Measurements from ENCODE around the gene TLE1.
A peak's percentile ranks its signal among the peaks of the same experiment; 100 is the strongest.
"Not testable (repeated sequence)": the region's sequence is repeated elsewhere in the genome, so short reads cannot be mapped to it uniquely, and the experiment has no call there.

Gene TLE1

DNA sequence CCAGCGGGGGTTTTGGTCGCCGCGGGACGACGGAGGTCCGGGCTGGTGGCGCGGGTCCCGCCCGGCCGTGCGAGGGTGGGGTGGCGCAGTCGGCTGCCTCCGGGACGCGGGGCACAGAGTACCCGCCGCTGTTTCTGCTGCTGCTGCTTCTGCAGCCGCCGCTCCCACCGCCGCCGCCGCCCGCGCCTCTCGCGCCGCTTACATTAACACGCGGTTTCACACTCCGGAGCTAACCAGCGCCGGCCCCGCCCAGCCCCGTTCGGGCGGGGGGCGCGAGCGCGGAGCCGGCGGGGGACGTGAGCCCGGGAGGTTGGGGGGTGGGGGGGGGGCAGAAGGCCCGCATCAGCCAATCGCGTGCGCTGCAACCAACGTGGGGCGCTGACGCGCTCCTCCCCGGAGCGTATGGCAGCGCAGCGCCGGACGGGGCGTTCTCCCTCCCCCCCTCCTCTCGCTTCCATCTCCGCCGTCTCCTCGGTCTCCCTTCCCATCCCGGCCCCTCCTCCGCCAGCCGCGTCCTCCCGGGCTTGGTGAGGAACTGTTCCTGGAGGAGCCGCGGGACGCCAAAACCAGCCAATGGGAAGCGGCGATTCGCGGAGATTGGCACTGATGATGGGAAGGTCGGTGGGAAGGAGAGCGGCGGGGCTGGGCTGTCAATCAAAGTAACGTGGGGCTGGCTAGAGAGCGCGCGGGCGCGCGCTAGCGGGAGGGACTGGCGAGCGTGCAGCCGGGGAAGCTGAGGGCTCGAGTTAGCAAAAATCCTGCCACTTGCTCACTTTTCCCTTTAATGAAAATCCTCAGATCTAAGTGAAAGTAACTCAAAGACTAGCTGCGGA lies at the start of gene TLE1:
Gene TLE1, minus strand, starts transcription at position 205 of the 833 bp plus-strand sequence. CDS start 1,307 bp downstream, outside the sequence.
- DNase-seq: peak; percentile 82

DNA sequence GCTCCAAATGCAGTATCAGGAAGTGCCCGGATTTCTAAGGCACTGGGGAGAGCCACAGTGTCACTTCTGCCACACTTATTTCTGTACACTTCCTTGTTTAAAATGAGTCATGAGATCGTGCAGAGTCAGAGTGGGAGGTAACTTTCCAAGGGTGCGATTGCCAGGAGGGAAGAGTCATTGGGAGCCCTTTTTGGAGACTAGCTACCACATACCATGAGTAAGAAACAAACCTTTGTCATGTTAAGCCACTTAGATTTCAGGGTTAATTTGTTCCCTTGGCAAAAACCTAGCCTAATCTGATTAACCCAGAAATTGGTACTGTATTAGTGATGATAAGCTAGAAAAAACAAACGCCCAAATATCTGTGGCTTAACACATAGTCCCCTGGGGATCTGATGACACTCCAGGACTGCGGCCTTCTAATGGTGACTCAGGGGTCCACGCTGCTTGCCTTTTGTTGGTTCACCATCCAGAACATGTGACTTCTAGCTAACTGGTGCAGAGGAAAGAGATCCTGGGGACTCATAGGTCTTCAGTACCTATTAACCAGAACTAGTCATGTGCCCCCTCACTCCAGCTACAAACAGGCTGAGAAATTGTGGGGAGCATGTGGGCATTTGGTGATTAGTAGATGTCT lies 48.6 kb upstream of the TLE1 start:
- no peak for DNase-seq

DNA sequence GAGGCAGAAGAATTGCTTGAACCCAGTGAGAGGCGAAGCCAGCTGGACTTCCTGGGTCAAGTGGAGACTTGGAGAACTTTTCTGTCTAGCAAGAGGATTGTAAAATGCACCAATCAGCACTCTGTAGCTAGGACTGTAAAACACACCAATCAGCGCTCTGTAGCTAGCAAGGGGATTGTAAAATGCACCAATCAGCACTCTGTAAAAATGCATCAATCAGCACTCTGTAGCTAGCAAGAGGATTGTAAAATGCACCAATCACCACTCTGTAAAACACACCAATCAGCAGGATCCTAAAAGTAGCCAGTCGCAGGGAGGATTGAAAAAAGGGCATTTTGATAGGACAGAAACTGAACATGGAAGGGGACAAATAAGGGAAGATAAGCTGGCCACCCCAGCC lies 41.2 kb upstream of the TLE1 start:
- DNase-seq: not testable (repeated sequence)

DNA sequence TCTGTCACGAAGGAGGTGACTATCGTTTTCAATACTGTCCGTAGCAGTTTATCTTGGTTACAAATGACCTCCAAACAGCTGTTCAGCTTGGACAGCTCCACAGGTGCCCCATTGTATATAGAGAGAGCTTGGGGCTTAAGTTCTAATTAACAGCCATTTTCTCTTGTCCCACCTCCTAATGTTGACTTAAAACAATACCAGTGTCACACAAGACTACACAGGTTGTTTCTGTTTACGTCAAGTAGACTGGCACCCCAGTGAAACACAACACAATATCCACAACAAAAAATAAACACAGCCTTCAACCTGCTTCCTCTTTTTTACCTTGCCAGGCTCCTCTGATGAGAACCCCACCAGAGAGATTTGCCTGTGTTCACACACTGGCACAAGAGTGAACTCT lies 39.8 kb upstream of the TLE1 start:
- no peak for DNase-seq

DNA sequence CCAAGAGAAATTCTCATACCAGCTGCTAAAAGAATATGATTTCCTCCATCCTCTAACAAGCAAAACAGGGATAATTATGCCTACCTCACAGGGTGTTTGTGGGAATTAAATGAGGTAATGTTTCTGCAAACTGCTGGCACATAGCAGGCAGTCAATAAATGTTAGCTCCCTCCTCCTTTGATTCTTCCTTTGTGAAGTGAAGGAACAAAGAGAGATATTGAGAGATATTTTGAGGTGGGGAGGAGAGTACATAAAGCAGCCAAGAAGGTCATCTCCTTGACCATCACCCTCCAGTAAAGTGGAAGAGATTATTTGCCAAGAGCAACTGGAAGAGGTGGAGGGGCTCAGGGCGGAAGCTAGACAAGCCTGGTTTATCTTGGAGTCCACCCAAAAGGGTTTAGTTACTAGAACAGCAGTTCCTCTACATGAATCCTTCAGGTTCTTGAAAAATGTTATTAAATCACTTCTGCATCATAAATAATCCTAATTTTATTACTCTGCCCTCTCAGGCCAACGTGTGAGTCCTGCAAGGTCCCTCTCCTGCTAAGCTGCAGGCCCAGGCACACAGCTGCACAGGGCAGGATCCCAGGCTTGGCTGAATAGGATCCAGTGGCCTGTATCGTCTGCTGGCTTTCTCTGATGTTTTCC lies 35.0 kb upstream of the TLE1 start:
- no peak for DNase-seq

DNA sequence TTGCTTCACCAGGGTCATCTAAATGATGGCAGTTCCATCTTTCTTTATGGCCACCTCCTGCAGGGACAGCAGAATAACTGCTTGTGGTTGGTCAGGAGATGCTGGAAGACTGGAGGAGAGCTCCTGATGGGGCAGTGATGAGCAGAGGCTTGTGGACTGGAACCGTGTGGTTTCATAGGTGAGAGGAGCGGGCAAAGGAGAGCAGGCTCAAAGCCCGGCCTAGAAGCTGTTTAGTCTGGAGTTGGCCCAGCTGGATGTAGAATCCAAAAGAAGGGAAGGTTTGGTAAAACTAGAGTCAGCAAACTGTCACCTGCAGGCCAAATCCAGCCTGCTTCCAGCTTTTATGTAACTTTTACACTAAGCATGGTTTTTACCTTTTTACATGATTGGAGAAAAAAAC lies 32.9 kb upstream of the TLE1 start:
- DNase-seq: no peak

DNA sequence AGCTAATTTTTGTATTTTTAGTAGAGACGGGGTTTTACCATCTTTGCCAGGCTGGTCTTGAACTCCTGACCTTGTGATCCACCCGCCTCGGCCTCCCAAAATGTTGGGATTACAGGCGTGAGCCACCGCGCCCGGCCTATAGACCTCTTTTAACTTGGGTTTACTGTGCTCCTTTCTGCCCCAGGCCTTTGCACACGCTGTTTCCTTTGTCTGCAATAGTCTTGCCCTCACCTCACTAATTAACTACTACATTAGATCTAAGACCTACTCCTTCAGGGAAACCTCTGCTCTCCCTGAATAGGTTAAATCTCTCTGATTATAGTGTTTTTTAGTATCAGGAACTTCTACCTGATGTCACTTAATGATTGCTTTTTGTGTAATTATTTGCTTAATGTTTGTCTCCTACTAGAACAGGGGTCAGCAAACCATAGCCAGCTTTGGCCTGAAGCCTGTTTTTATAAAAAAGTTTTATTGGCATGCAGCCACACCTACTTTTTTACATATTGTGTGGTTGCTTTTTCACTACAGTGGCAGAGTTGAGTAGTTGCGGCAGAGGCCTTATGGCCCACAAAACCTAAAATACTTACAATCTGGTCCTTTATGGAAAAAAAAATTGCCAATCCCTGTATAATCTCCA lies 31.2 kb upstream of the TLE1 start:
- no peak for DNase-seq

DNA sequence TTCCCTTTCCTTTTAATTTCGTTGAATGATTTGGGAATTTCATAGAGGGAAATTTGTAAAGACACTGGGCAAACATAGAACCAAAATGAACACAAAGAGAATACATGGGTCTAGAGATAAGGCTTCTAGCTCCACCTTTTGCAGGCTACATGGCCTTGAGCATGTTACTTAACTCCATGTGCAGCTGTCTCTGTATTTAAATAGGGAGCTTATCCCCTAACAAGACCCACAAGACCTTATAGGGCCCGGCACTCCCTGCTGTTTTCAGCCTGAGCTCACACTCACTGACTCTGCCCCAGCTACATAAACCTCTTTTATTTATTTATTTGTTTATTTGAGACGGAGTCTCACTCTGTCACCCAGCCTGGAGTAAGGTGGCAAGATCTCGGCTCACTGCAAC lies 30.6 kb upstream of the TLE1 start:
- no peak for DNase-seq

DNA sequence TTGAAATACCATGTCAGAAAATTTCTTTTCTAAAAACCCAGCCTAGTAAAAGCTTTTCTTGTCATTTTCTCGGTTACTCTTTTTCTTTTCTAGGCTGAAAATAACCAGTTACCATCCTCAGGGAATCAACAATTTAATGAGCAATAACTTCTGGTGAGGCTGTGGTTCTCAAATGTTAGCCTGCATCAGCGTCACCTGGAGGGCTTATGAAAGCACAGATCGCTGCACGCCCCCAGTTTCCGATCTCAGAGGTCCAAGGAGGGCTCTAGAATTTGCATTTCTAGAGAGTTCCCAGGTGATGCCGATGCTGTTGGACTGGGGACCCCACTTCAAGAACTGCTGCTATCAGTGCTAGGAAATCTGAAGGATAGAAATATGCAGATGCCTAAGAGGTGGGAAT lies 28.9 kb upstream of the TLE1 start:
- DNase-seq: no peak

DNA sequence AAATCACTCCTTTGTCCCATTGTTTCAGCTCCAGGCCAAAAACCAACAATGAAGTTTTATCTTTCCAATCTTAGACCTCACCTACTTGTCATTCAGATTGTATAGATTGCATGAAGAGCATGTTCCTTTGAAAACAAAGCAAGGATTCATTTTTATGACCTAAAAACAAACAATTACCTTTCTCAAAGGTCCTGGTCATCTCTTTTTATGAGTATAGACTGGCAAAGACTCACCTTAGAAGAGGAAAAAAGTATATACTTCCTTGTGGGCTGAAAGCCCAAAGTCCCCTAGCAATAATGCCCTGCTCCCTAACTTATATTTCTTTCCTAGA lies 28.4 kb upstream of the TLE1 start:
- no peak for DNase-seq

DNA sequence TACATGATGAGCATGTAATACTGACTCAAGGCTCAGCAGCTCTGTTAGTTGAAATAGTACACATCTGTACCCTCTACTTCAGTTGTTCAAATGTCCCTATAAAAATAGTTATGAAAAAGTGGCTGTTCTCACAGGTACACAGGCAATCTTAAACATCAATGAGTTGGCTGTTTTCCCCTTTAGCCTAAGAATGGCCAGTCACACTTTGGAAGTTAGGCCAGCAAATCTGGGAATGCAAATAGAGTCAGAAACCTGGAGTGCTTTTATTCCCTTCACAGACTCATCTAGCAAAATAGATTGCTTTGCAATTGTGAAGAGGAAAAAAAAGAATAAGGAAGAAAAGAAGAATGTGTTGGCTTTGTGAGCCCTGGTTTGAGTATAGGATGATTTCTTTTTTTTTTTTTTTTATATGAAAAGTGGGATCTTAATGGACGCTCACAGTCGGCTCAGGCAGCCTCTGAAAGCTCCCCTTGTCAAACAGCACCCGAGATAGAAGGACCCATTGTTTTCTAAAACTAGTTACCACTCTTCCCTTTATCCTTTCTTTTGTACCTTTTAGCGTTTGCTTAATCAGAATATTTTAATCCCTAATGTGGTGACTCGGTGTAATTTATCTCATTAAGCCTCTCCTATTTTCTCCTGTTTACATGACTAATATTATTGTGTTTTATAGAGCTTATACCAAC lies 27.9 kb upstream of the TLE1 start:
- DNase-seq: no peak

DNA sequence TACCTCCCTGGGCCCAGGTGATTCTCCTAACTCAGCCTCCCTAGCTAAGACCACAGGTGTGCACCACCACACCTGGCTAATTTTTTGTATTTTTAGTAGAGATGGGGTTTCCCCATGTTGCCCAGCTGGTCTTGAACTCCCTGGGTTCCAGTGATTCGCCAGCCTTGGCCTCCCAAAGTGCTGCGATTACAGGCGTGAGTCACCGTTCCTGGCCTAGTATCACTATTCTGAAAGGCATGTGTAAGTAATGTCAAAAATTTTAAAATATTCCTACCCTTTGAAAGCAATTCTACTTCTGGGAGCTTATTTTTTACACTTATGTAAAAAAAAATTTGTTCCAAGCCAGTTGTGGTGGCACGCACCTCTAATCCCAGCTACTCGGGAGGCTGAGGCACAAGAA lies 27.1 kb upstream of the TLE1 start:
- no peak for DNase-seq

DNA sequence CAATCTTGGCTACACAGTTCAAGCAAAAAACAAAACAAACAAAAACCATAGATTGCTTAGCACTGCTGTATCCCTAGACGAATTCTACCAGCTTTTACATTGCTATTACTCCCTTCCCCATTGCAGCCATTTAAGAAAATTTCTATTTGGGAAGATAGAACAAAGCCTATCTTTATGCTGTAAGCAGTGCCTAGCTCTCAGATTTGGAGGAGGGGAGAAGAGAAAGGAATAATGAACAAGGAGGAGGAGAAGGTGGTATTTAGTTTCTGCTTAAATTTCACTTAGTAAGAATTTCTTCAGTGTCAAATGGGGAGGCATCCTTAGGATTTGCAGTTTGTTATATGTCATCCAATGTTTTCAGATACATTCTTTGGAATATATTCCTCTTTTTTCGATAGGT lies 16.2 kb upstream of the TLE1 start:
- no peak for DNase-seq

DNA sequence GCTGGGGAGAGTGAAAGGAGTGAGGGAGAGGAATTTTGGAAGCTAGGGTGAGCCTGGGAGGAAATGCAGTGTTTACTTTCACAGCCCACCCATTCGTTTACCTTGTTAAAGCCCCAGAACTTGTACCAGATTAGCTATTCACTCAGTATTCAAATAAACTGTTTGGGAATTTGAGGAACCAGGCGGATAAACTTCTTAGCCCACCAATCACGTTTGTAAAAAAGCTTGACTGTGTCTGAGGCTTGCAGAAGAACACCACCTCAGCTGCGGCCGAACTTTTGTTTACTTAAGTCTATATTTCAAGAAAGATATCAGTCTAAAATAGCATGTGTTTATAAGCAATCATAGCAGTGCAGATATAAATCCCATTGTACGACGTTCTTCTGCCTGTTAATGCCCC lies 5.2 kb upstream of the TLE1 start:
- DNase-seq: no peak

DNA sequence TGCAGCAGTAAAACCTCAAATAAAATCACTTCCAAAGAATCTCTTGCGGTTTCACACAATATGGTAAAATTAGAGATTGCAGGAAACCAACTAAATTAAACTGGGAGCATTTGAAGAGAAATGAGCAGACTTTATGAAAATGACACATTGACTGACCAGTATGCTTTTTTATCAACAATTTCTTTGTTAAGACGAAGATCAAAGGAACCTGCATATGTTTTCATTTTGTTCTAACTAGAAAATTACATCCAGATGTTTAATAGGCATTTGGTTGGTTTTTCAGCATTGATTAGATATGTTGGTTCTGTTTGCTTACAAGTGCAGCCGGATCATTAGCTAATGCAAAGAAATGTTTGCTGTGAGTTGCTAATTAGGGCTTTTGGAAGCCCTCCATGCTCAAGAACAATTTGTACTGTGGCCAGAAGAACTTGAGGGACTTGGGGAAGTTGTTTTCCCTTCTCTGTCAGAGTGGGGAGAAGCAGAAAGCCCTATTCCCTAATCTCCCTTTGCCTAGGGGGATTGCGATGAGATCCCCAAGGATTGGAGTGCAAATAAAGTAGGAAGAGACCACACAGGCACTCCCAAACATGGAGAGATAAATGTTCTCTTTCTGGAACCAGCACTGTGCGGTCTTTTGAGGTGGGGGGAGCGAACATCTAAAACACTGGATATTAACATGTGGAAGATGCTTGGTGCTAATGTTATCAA lies 4.5 kb upstream of the TLE1 start:
- DNase-seq: no peak

DNA sequence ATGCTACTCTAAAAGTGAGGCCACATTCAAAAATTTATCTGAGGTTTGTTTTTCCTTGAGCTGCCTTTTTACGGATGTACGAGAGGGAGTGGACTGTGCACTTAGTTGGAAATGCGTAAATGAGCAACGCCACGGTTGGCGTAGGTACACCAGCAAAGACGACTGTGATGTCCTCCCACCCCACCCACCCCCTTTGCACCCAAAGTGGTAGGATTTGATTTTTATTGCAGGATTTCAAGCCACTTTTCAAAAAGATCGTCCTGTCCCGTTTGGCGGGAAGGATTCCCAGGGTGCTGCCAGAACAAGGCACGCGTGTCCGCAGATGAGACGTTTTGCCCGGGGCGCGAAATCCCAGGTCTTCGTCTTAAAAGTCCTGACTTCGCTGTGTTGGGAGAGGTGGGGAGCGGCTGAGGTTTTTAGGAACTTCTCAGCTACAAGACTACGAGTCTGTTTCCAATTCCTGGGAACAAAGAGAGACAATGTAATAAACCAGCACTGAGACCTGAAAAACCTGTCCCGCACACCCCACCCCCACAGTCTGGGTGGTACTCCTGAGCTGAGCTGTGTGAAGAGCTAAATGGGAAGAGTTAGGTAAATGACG lies 1.0 kb upstream of the TLE1 start:
- no peak for DNase-seq

DNA sequence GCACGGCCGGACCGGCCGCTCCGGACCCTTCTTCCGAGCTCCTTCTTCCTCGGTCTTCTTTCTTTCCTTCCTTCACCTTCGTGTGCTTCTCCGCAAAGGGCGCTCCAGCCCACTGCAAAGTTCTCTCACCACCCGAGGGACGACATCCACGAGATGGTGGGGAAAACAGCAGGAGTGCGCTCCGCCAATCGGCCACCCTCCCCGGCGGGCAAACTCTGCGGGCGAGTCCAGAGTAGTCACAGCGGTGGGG lies 329 bp downstream of the TLE1 start:
- DNase-seq: not testable (repeated sequence)

DNA sequence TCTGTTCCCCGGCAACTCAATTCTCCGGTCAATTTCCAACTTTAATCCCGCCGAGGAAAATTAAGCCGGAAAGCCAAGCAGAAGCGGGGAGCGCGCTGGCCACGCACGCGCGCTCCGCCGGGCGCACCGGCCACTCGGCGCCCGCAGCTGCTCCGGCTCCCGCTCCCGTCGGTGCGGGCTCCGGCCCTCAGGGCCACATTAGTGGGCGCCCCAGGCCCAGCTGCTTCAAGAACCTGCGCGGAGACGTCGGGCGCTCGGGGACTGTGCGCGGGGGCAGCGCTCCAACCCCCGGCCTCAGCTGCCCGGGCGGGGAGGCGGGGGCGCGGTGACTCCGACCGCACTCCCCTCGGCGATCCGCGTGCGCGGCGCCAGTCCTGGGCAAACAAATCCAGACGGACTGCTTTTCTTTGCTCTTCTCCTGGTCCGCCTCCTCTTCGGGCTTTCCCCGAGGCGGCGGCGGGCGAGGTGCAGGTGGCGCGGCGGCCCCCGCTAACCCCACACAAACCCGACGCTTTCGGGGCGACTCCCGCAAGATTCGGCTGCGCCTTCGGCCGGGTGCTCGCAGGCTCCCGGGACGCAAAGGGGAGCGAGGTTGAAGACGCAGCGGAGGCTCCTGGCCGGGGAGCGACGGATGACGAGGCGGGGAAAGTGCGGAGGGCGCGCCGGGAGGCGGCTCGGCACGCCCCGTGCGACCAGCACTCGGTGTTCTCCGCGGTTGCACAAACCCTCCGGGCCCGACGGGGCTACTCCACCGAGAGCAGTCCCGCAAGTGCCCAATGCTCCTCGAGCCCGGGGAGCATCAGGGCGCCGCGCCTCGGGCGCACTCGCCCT lies 870 bp downstream of the TLE1 start:
- DNase-seq: peak; percentile 35

DNA sequence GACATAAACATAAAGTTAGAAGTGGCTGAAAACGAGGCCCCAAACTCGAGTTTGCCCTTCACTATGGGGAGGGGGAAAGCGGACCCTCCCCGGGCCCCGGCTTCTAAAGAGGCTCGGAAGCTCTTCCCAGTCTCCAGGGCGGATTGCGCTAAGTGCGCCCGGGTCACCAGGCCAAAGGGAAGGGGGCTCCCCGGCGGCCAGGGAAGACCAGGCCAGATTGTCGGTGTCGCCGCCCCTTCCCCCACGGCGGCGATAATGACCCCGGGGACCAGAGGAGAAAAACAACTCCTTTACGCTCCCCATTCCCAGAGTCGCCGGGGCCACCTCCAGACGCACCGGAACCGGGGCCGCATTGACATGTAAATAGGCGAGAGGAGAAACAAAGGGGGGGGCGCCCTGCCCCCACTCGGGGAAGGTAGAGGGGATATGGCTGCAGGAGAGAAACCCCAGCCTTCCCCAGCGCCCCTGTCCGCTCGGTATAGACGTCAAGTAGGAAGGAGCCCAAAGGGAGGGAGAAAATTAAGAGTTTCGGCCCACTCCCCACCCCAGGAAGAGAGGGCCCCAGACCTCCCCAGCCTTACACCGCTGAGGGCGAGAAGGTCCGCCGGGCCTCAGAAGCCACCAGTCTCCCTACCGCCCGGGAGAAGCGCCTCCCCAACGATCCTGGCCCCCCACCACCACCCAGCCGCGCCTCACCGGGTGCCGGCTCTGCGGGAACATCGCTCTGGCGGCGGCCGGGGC lies 1.7 kb downstream of the TLE1 start:
- peak; percentile 21 for DNase-seq

DNA sequence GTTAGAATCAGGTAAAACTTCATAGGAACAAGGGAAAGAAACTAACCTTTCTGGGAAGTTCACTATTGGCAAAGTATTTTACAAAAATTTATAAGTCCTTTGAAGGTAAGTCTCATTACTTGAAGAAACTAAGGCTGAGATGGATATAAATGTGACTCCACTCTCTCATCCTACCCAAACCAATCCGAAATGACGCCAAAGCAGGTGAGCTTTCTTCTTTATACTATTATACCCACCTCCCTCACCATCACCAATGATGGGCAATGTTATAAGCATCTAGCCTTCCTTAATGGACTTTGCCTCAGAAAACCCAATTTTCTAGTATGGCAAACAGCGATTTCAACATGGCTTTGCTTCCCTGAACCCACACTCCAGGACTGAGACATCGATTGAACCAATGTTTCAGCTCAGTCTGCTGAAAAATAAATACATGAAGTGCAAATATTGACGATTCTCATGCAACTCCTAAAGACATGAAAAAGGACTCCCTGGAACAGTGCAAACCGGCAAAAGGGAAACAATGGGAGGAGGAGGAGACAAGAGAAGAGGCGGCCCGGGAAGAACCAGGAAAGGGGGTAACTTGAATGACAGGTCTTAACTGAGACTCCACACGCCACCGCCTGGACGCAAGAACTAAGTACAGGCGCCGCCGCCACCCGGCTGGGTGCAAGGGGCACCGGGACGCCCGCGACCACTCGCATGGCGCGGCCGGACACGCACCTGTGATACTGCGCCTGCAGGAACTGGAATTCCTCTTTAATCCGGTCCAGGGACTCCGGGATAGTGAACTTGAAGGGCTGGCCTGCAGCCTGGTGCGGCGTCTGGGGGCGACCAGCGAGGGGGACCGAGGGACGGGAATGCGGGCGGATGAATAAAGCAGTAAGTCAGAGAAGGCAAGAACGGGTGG lies 2.5 kb downstream of the TLE1 start:
- DNase-seq: peak; percentile 34

All from activated T-cell treated with anti-CD3 and anti-CD28 coated beads, Interleukin-2, amount 50 U/mL, for 1 hour (primary cell).